Nephron progenitor cell (in vitro differentiated cells): ENCODE measurements around the gene LIPG.

Experiments
- DNase-seq: peaks from one replicate; pipeline ENCODE4 v3.0.0; 2021
- H3K27ac Mint-ChIP-seq: 2 replicates; pipeline ENCODE4 v1.8.0; 2021; ENCODE audit warnings: mild to moderate bottlenecking, moderate library complexity, mixed read lengths
- H3K27me3 Mint-ChIP-seq: 2 replicates; pipeline ENCODE4 v1.8.0; 2021; ENCODE audit warnings: mild to moderate bottlenecking, low read depth, mixed read lengths; ENCODE audit not compliant: poor library complexity
- H3K36me3 Mint-ChIP-seq: 2 replicates; pipeline ENCODE4 v1.8.0; 2021; ENCODE audit warnings: low read depth, mixed read lengths
- H3K4me1 Mint-ChIP-seq: 2 replicates; pipeline ENCODE4 v1.8.0; 2021; ENCODE audit warnings: mixed read lengths
- H3K4me3 Mint-ChIP-seq: 2 replicates; pipeline ENCODE4 v1.8.0; 2021; ENCODE audit warnings: mild to moderate bottlenecking, moderate library complexity, mixed read lengths
- H3K9me3 Mint-ChIP-seq: 2 replicates; pipeline ENCODE4 v1.8.0; 2021; ENCODE audit warnings: mild to moderate bottlenecking, moderate library complexity, mixed read lengths
- CTCF ChIP-seq: fragments of 200-600 bp; sonication (generic); IDR thresholded peaks from 2 replicates; pipeline ENCODE4 v1.5.0; 2021; ENCODE audit warnings: antibody characterized with exemption

LIPG gene

GRCh38 chr18:49588971-49589370 is 27.1 kb downstream of the LIPG start:
- Mint-ChIP-seq H3K4me1 (peaks cover 9% of the 10 kb centered on the region), H3K27ac (no peak overlapping the region), H3K36me3 (peaks cover 14% of the 10 kb centered on the region), H3K27me3 (peaks cover 3% of the 10 kb centered on the region), H3K4me3 (no peak overlapping the region), H3K9me3 (no peaks in the 10 kb centered on the region)
- TF ChIP-seq CTCF = no peak
- no peak for DNase-seq

- H3K9me3 Mint-ChIP-seq = no peaks in the 10 kb centered on the region
- H3K4me3 Mint-ChIP-seq = no peak overlapping the region
- H3K4me1 Mint-ChIP-seq = peaks cover 7% of the 10 kb centered on the region
- TF ChIP-seq CTCF = no peak
- H3K36me3 Mint-ChIP-seq = peaks cover 14% of the 10 kb centered on the region
- H3K27me3 Mint-ChIP-seq = peaks cover 3% of the 10 kb centered on the region
- no peak for DNase-seq
- no peak overlapping the region for H3K27ac Mint-ChIP-seq
Measured at GRCh38 chr18:49590608-49591007, 28.8 kb downstream of the LIPG start.

GRCh38 chr18:49591271-49591670 is 29.4 kb downstream of the LIPG start:
- Mint-ChIP-seq H3K27me3 (peaks cover 3% of the 10 kb centered on the region), H3K4me3 (no peak overlapping the region), H3K4me1 (peaks cover under 1% of the 10 kb centered on the region), H3K9me3 (no peaks in the 10 kb centered on the region), H3K36me3 (peaks cover 14% of the 10 kb centered on the region), H3K27ac (no peak overlapping the region)
- no peak for TF ChIP-seq CTCF
- DNase-seq = no peak

- Mint-ChIP-seq H3K27me3 (peaks cover 7% of the 10 kb centered on the region), H3K9me3 (no peaks in the 10 kb centered on the region), H3K36me3 (peaks cover 14% of the 10 kb centered on the region), H3K4me3 (no peak overlapping the region), H3K4me1 (peaks cover 2% of the 10 kb centered on the region), H3K27ac (no peak overlapping the region)
- DNase-seq = no peak
- no peak for TF ChIP-seq CTCF
Measured at GRCh38 chr18:49591775-49592174, 29.9 kb downstream of the LIPG start.

GRCh38 chr18:49596687-49597086 is 34.8 kb downstream of the LIPG start:
- H3K4me1 Mint-ChIP-seq = peaks cover 11% of the 10 kb centered on the region
- TF ChIP-seq CTCF = no peak

GRCh38 chr18:49597157-49597931 is 35.5 kb downstream of the LIPG start:
- Mint-ChIP-seq H3K27ac (no peak overlapping the region), H3K4me3 (no peak overlapping the region), H3K36me3 (no peaks in the 10 kb centered on the region), H3K4me1 (peaks cover 11% of the 10 kb centered on the region), H3K9me3 (no peaks in the 10 kb centered on the region), H3K27me3 (peaks cover 4% of the 10 kb centered on the region)
- no peak for TF ChIP-seq CTCF
- no peak for DNase-seq

More at GRCh38 chr18:49596687-49597086, 34.8 kb downstream of the LIPG start:
- no peaks in the 10 kb centered on the region for H3K36me3 Mint-ChIP-seq
- no peak overlapping the region for H3K27ac Mint-ChIP-seq
- no peak overlapping the region for H3K4me3 Mint-ChIP-seq
- H3K27me3 Mint-ChIP-seq = peaks cover 4% of the 10 kb centered on the region
- no peak for DNase-seq
- no peaks in the 10 kb centered on the region for H3K9me3 Mint-ChIP-seq
